Measurements from ENCODE around the gene SNAPC3.
A peak's percentile ranks its signal among the peaks of the same experiment; 100 is the strongest.
"Not testable (repeated sequence)": the region's sequence is repeated elsewhere in the genome, so short reads cannot be mapped to it uniquely, and the experiment has no call there.

Gene SNAPC3

GRCh38 chr9:15422372-15423230 is at the start of gene SNAPC3:
Gene SNAPC3 (plus strand): TSS chr9:15422876. CDS start chr9:15422880, 4 bp downstream.
- DNase-seq (ENCODE audit: low spot score), result peak; percentile 91

GRCh38 chr9:15373881-15374280 is 48.8 kb upstream of the SNAPC3 start:
- DNase-seq (ENCODE audit: low spot score), result no peak

GRCh38 chr9:15374310-15374709 is 48.4 kb upstream of the SNAPC3 start:
- no peak for DNase-seq (ENCODE audit: low spot score)

- no peak for DNase-seq (ENCODE audit: low spot score)
Measured at GRCh38 chr9:15374825-15375224, 47.9 kb upstream of the SNAPC3 start.

GRCh38 chr9:15377625-15378540 is 44.8 kb upstream of the SNAPC3 start:
- DNase-seq (ENCODE audit: low spot score), result no peak

- DNase-seq (ENCODE audit: low spot score), result not testable (repeated sequence)
Measured at GRCh38 chr9:15379317-15379716, 43.4 kb upstream of the SNAPC3 start.

GRCh38 chr9:15379888-15380287 is 42.8 kb upstream of the SNAPC3 start:
- DNase-seq (ENCODE audit: low spot score), result not testable (repeated sequence)

- no peak for DNase-seq (ENCODE audit: low spot score)
Measured at GRCh38 chr9:15381491-15381890, 41.2 kb upstream of the SNAPC3 start.

- no peak for DNase-seq (ENCODE audit: low spot score)
Measured at GRCh38 chr9:15386465-15386864, 36.2 kb upstream of the SNAPC3 start.

GRCh38 chr9:15389173-15389572 is 33.5 kb upstream of the SNAPC3 start:
- DNase-seq (ENCODE audit: low spot score), result no peak

GRCh38 chr9:15389631-15390030 is 33.0 kb upstream of the SNAPC3 start:
- DNase-seq (ENCODE audit: low spot score), result no peak

GRCh38 chr9:15390201-15390600 is 32.5 kb upstream of the SNAPC3 start:
- no peak for DNase-seq (ENCODE audit: low spot score)

- no peak for DNase-seq (ENCODE audit: low spot score)
Measured at GRCh38 chr9:15392363-15392762, 30.3 kb upstream of the SNAPC3 start.

- DNase-seq (ENCODE audit: low spot score), result no peak
Measured at GRCh38 chr9:15400281-15400941, 22.3 kb upstream of the SNAPC3 start.

GRCh38 chr9:15401266-15401665 is 21.4 kb upstream of the SNAPC3 start:
- DNase-seq (ENCODE audit: low spot score), result no peak

- peak; percentile 57 for DNase-seq (ENCODE audit: low spot score)
Measured at GRCh38 chr9:15403155-15403554, 19.5 kb upstream of the SNAPC3 start.

GRCh38 chr9:15404171-15404570 is 18.5 kb upstream of the SNAPC3 start:
- no peak for DNase-seq (ENCODE audit: low spot score)

- DNase-seq (ENCODE audit: low spot score), result peak; percentile 12
Measured at GRCh38 chr9:15416880-15417279, 5.8 kb upstream of the SNAPC3 start.

GRCh38 chr9:15417626-15418025 is 5.0 kb upstream of the SNAPC3 start:
- no peak for DNase-seq (ENCODE audit: low spot score)

GRCh38 chr9:15420796-15421195 is 1.9 kb upstream of the SNAPC3 start:
- no peak for DNase-seq (ENCODE audit: low spot score)

GRCh38 chr9:15421532-15421931 is 1.1 kb upstream of the SNAPC3 start:
- no peak for DNase-seq (ENCODE audit: low spot score)

GRCh38 chr9:15421990-15422371 is 695 bp upstream of the SNAPC3 start:
- no peak for DNase-seq (ENCODE audit: low spot score)
